ENCODE results near the gene PPIL4. TPM values are rescaled to one million over a fixed set of nuclear protein-coding genes. Genes with fewer than 3 reads are reported as not detected.

The PPIL4 gene
- total RNA-seq, 1 experiment from 2014 or later = 43.0 TPM

DNA sequence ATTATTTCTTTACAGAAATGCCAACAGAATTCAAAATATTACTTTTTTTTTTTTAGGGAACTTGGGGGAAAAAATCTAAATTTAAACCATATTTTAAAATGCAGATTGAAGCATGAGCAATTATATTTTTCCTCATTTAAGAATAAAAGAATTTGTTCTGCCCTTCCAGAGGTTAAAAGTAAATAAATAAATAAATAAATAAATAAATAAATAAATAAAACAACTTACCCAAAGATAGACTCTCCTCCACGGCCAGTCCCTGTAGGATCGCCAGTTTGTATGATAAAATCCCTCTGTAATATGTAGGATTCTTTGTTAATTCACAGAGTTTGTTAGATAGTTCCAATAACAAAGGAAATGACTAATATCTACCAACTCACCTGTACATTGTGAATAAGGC lies 4.7 kb downstream of the PPIL4 start:
- no peak overlapping the region for H3K4me3 ChIP-seq (ENCODE audit: low read depth, low read length, poor library complexity, severe bottlenecking)
- no peaks in the 10 kb centered on the region for H3K9me3 ChIP-seq (ENCODE audit: low read depth, low read length, poor library complexity, severe bottlenecking)
- TF ChIP-seq, protein P1, sequence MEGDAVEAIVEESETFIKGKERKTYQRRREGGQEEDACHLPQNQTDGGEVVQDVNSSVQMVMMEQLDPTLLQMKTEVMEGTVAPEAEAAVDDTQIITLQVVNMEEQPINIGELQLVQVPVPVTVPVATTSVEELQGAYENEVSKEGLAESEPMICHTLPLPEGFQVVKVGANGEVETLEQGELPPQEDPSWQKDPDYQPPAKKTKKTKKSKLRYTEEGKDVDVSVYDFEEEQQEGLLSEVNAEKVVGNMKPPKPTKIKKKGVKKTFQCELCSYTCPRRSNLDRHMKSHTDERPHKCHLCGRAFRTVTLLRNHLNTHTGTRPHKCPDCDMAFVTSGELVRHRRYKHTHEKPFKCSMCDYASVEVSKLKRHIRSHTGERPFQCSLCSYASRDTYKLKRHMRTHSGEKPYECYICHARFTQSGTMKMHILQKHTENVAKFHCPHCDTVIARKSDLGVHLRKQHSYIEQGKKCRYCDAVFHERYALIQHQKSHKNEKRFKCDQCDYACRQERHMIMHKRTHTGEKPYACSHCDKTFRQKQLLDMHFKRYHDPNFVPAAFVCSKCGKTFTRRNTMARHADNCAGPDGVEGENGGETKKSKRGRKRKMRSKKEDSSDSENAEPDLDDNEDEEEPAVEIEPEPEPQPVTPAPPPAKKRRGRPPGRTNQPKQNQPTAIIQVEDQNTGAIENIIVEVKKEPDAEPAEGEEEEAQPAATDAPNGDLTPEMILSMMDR (conservative IDR thresholded peaks at IDR 0.05; ENCODE audit: low read depth, low read length) = no peak
- TF ChIP-seq EZH2 (IDR thresholded peaks at IDR 0.05; ENCODE audit: borderline replicate concordance, low read depth, low read length, poor library complexity, severe bottlenecking) = no peak
- intact Hi-C loops (cut with micrococcal nuclease; ENCODE audit: unreplicated experiment) = no loop called here
- no peaks in the 10 kb centered on the region for H3K27me3 ChIP-seq (replicated peaks; ENCODE audit: insufficient read depth, low read depth, low read length, poor library complexity)
- H3K27ac ChIP-seq (ENCODE audit: low read depth, low read length, poor library complexity, severe bottlenecking) = no peak overlapping the region
- POLR2A ChIA-PET (ENCODE audit: low non-redundant PET) = no interaction called here
- H3K36me3 ChIP-seq (ENCODE audit: insufficient read depth, low read length, poor library complexity, severe bottlenecking) = peaks cover 39% of the 10 kb centered on the region
- BruUV-seq (replicated peaks) = no TSS peak
- CTCF ChIA-PET = no interaction called here
- no peak for DNase-seq (ENCODE audit: low spot score)
- no peaks in the 10 kb centered on the region for H3K4me1 ChIP-seq (ENCODE audit: insufficient read depth, low read length, poor library complexity, severe bottlenecking)

DNA sequence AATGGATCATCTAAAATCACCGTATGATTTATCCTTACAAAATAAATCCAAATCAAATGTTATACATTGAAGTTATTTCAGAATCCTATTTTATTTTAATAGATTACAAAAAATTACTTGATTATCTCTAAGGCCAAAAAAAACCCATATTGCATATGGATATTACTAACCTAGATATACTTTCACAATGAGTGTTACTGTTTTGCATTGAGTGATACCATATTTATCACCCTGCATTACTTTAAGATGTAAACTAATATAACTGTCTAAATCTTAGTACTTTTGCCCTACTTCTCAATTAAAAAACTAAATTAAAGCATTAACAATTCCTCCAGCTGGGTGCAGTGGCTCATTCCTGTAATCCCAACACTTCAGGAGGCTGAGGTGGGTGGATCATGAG lies 11.1 kb downstream of the PPIL4 start:
- Histone ChIP-seq H3K4me3 (ENCODE audit: low read depth, low read length, poor library complexity, severe bottlenecking) (no peak overlapping the region), H3K27me3 (replicated peaks; ENCODE audit: insufficient read depth, low read depth, low read length, poor library complexity) (no peaks in the 10 kb centered on the region), H3K27ac (ENCODE audit: low read depth, low read length, poor library complexity, severe bottlenecking) (no peak overlapping the region), H3K36me3 (ENCODE audit: insufficient read depth, low read length, poor library complexity, severe bottlenecking) (peaks cover 74% of the 10 kb centered on the region), H3K9me3 (ENCODE audit: low read depth, low read length, poor library complexity, severe bottlenecking) (no peaks in the 10 kb centered on the region), H3K4me1 (ENCODE audit: insufficient read depth, low read length, poor library complexity, severe bottlenecking) (no peaks in the 10 kb centered on the region)
- TF ChIP-seq, protein P1 (conservative IDR thresholded peaks at IDR 0.05; ENCODE audit: low read depth, low read length) = no peak
- no peak for TF ChIP-seq EZH2 (IDR thresholded peaks at IDR 0.05; ENCODE audit: borderline replicate concordance, low read depth, low read length, poor library complexity, severe bottlenecking)
- ChIA-PET POLR2A (ENCODE audit: low non-redundant PET) (no interaction called here), CTCF (no interaction called here)
- intact Hi-C loops (cut with micrococcal nuclease; ENCODE audit: unreplicated experiment) = no loop called here
- BruUV-seq (replicated peaks) = no TSS peak
- no peak for DNase-seq (ENCODE audit: low spot score)

DNA sequence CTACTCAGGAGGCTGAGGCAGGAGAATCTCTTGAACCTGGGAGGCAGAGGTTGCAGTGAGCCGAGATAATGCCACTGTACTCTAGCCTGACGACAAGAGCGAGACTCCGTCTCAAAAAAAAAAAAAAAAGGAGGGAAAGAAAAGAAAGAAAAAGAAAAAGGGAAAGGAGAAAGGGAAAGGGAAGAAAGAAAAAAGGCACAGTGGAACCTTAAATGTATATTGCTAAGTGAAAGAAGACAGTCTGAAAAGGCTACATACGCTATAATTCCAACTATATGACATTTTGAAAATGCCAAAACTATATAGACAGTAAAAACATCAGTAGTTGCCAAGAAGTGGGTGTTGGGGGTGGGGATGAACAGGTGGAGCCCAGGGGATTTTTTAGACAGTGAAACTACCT lies 16.2 kb downstream of the PPIL4 start:
- TF ChIP-seq, protein P1 (conservative IDR thresholded peaks at IDR 0.05; ENCODE audit: low read depth, low read length) = no peak
- TF ChIP-seq EZH2 (IDR thresholded peaks at IDR 0.05; ENCODE audit: borderline replicate concordance, low read depth, low read length, poor library complexity, severe bottlenecking) = no peak
- Histone ChIP-seq H3K27me3 (replicated peaks; ENCODE audit: insufficient read depth, low read depth, low read length, poor library complexity) (no peaks in the 10 kb centered on the region), H3K4me3 (ENCODE audit: low read depth, low read length, poor library complexity, severe bottlenecking) (no peak overlapping the region), H3K9me3 (ENCODE audit: low read depth, low read length, poor library complexity, severe bottlenecking) (no peaks in the 10 kb centered on the region), H3K36me3 (ENCODE audit: insufficient read depth, low read length, poor library complexity, severe bottlenecking) (peaks cover 75% of the 10 kb centered on the region), H3K4me1 (ENCODE audit: insufficient read depth, low read length, poor library complexity, severe bottlenecking) (no peaks in the 10 kb centered on the region), H3K27ac (ENCODE audit: low read depth, low read length, poor library complexity, severe bottlenecking) (no peak overlapping the region)
- CTCF ChIA-PET = interaction anchor here (0.6 kb wide), 1 partner anchor 17 kb away, joined by 15 read pairs; no protein-coding TSS in a partner anchor
- intact Hi-C loops (cut with micrococcal nuclease; ENCODE audit: unreplicated experiment) = no loop called here
- POLR2A ChIA-PET (ENCODE audit: low non-redundant PET) = interaction anchor here (0.5 kb wide), 1 partner anchor 56 kb away, joined by 3 read pairs; no protein-coding TSS in a partner anchor
- no peak for DNase-seq (ENCODE audit: low spot score)
- no TSS peak for BruUV-seq (replicated peaks)

All from A673 (cell line).